Measurements from ENCODE around the gene ANO2. TPM values are rescaled to one million over a fixed set of nuclear protein-coding genes. Genes with fewer than 3 reads are reported as not detected.

The ANO2 gene
- total and polyA plus RNA-seq, 2 experiments from 2014 or later = 2.3 to 4.6 TPM

DNA sequence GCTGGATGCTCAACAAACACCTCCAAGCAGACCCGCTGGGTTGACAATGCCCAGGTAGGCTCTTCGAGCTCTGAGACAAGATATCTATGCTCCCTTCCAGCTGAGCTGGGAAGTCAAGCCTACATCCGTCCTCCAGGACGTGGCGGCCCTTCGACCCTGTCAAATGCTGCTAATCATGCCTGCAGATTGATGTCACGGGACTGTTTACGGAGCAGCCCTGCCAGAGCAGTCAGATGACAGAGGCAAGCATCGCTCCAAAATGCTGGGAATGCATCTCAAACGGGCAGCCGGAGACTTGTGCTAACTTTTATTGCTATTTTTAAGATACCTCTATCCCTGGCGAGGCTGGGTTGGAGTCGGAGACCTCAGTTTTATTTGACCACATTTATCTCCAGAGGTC is 373.9 kb downstream of the ANO2 start:
- ATAC-seq (no peak), DNase-seq (ENCODE audit: low spot score) (no peak)
- Histone ChIP-seq H3K9me2 (ENCODE audit: insufficient read depth) (peaks cover 10% of the 10 kb centered on the region; the same call in 1 of the 2 replicates), H3K79me2 (replicated peaks; ENCODE audit: insufficient read depth) (no peaks in the 10 kb centered on the region), H3K27ac (ENCODE audit: low read depth) (no peak overlapping the region), H3K4me3 (no peak overlapping the region), H4K20me1 (replicated peaks; ENCODE audit: insufficient read depth) (no peaks in the 10 kb centered on the region), H2AFZ (no peak overlapping the region), H3K4me2 (no peak overlapping the region), H3K4me1 (ENCODE audit: insufficient read depth) (no peaks in the 10 kb centered on the region), H3F3A (replicated peaks; ENCODE audit: low read depth) (no peaks in the 10 kb centered on the region), H3K27me3 (ENCODE audit: insufficient read depth) (no peaks in the 10 kb centered on the region), H3K36me3 (ENCODE audit: insufficient read depth) (no peaks in the 10 kb centered on the region)
- no peaks in the 10 kb centered on the region for H3K9me3 Mint-ChIP-seq
- no peak overlapping the region for H3K27ac Mint-ChIP-seq
- peaks cover 4% of the 10 kb centered on the region for H3K27me3 Mint-ChIP-seq (ENCODE audit: insufficient read depth, low read depth, poor library complexity)
- TF ChIP-seq EZH2phosphoT487 (IDR thresholded peaks at IDR 0.05; ENCODE audit: unreplicated experiment) (no peak), POLR2AphosphoS5 (IDR thresholded peaks at IDR 0.05; ENCODE audit: low read depth) (no peak), STAT1 (IDR thresholded peaks at IDR 0.05; ENCODE audit: unreplicated experiment) (no peak), CREB1 (CRISPR knock-in tag; IDR thresholded peaks at IDR 0.05; ENCODE audit: low read depth) (no peak), ZNF331 (CRISPR knock-in tag; IDR thresholded peaks at IDR 0.05; ENCODE audit: low read depth) (no peak), EZH2 (IDR thresholded peaks at IDR 0.05; ENCODE audit: low read depth, unreplicated experiment) (no peak), JUNB (IDR thresholded peaks at IDR 0.05; ENCODE audit: unreplicated experiment) (no peak), CTCF (conservative IDR thresholded peaks at IDR 0.05; ENCODE audit: low read depth in 2 of 2) (no peak)
- H3K4me3 Mint-ChIP-seq = no peak overlapping the region
- H3K4me1 Mint-ChIP-seq = no peaks in the 10 kb centered on the region; the same call in 2 of the 3 replicates
- H3K36me3 Mint-ChIP-seq (ENCODE audit: low read depth) = no peaks in the 10 kb centered on the region

DNA sequence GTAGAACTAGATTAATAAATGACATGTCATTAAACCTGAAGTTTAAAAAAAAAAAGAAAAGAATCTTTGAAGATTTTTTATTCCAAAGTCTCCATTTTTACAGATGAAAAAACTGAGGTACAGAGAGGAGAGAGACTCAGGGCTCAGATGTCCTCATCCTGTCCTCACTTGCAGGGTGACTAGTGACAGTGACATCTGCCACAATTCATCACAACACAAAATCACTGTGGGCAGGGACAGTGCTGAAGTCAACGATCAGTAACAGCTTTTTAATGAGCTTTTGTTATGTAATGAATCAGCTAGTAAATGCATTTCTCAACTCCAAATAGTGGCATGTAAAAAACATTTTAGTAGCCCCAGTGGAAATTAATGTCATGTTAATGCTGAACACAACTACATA is 374.6 kb downstream of the ANO2 start:
- Histone ChIP-seq H3K4me2 (no peak overlapping the region), H3K27ac (ENCODE audit: low read depth) (no peak overlapping the region), H3K4me3 (no peak overlapping the region), H2AFZ (no peak overlapping the region), H3K4me1 (ENCODE audit: insufficient read depth) (no peaks in the 10 kb centered on the region), H3K27me3 (ENCODE audit: insufficient read depth) (no peaks in the 10 kb centered on the region), H3K9me2 (ENCODE audit: insufficient read depth) (peaks cover 10% of the 10 kb centered on the region; the same call in 1 of the 2 replicates), H3K36me3 (ENCODE audit: insufficient read depth) (no peaks in the 10 kb centered on the region), H3K79me2 (replicated peaks; ENCODE audit: insufficient read depth) (no peaks in the 10 kb centered on the region), H4K20me1 (replicated peaks; ENCODE audit: insufficient read depth) (no peaks in the 10 kb centered on the region), H3F3A (replicated peaks; ENCODE audit: low read depth) (no peaks in the 10 kb centered on the region)
- ATAC-seq = no peak
- H3K4me1 Mint-ChIP-seq = no peaks in the 10 kb centered on the region; the same call in 2 of the 3 replicates
- H3K27me3 Mint-ChIP-seq (ENCODE audit: insufficient read depth, low read depth, poor library complexity) = peaks cover 4% of the 10 kb centered on the region
- H3K36me3 Mint-ChIP-seq (ENCODE audit: low read depth) = no peaks in the 10 kb centered on the region
- DNase-seq (ENCODE audit: low spot score) = no peak
- H3K9me3 Mint-ChIP-seq = no peaks in the 10 kb centered on the region
- no peak overlapping the region for H3K4me3 Mint-ChIP-seq
- no peak overlapping the region for H3K27ac Mint-ChIP-seq
- no peak for TF ChIP-seq ZNF331 (CRISPR knock-in tag; IDR thresholded peaks at IDR 0.05; ENCODE audit: low read depth)
- TF ChIP-seq, protein P1, sequence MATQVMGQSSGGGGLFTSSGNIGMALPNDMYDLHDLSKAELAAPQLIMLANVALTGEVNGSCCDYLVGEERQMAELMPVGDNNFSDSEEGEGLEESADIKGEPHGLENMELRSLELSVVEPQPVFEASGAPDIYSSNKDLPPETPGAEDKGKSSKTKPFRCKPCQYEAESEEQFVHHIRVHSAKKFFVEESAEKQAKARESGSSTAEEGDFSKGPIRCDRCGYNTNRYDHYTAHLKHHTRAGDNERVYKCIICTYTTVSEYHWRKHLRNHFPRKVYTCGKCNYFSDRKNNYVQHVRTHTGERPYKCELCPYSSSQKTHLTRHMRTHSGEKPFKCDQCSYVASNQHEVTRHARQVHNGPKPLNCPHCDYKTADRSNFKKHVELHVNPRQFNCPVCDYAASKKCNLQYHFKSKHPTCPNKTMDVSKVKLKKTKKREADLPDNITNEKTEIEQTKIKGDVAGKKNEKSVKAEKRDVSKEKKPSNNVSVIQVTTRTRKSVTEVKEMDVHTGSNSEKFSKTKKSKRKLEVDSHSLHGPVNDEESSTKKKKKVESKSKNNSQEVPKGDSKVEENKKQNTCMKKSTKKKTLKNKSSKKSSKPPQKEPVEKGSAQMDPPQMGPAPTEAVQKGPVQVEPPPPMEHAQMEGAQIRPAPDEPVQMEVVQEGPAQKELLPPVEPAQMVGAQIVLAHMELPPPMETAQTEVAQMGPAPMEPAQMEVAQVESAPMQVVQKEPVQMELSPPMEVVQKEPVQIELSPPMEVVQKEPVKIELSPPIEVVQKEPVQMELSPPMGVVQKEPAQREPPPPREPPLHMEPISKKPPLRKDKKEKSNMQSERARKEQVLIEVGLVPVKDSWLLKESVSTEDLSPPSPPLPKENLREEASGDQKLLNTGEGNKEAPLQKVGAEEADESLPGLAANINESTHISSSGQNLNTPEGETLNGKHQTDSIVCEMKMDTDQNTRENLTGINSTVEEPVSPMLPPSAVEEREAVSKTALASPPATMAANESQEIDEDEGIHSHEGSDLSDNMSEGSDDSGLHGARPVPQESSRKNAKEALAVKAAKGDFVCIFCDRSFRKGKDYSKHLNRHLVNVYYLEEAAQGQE (IDR thresholded peaks at IDR 0.05; ENCODE audit: unreplicated experiment) = no peak
- TF ChIP-seq CTCF (conservative IDR thresholded peaks at IDR 0.05; ENCODE audit: low read depth in 2 of 2) = no peak
- no peak for TF ChIP-seq EZH2phosphoT487 (IDR thresholded peaks at IDR 0.05; ENCODE audit: unreplicated experiment)
- TF ChIP-seq ETS1 (IDR thresholded peaks at IDR 0.05) = no peak
- no peak for TF ChIP-seq POLR2AphosphoS5 (IDR thresholded peaks at IDR 0.05; ENCODE audit: low read depth)

Measured in GM23338 (cell line).